HG03558 (cell line): ENCODE data around the gene CACNA2D2.

Experiments
- ATAC-seq: cut with Tn5 transposase; IDR thresholded peaks from one replicate; pipeline ENCODE4 v1.9.1; 2021; ENCODE audit warnings: moderate number of reproducible peaks; ENCODE audit not compliant: unreplicated experiment; ENCODE audit errors: extremely low read depth

Gene CACNA2D2

DNA sequence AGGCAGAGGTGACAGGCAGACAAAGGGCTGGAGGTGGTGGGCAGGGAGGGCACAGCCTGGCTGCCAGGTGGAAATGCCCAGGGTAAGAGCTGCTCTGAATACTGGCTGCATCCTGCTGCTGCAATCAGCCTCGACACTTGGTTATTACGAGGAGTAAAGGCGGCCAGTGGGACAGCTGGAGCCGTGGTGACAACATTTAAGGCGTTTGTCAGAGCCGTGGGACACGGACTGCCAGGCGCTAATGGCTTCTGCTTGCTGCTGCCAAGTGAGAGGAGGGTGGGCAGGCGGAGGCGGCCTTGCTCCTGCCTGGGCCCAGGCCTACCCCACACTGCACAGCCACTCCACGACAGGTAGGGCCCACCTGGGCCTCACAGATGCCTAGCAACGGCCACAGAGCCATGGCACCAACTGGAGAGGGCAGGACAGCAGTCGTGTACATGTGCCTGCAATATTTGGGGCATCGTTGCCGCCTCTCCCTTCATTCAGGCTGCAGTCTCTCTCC is 94.9 kb downstream of the CACNA2D2 start:
- ATAC-seq, result no peak

- ATAC-seq, result no peak
Measured at GRCh38 chr3:50406487-50406886, 96.9 kb downstream of the CACNA2D2 start.

GRCh38 chr3:50405249-50405648 is 98.2 kb downstream of the CACNA2D2 start:
- no peak for ATAC-seq

GRCh38 chr3:50401978-50402595 is 101.3 kb downstream of the CACNA2D2 start:
- ATAC-seq, result no peak

GRCh38 chr3:50396502-50396901 is 106.9 kb downstream of the CACNA2D2 start:
- no peak for ATAC-seq

DNA sequence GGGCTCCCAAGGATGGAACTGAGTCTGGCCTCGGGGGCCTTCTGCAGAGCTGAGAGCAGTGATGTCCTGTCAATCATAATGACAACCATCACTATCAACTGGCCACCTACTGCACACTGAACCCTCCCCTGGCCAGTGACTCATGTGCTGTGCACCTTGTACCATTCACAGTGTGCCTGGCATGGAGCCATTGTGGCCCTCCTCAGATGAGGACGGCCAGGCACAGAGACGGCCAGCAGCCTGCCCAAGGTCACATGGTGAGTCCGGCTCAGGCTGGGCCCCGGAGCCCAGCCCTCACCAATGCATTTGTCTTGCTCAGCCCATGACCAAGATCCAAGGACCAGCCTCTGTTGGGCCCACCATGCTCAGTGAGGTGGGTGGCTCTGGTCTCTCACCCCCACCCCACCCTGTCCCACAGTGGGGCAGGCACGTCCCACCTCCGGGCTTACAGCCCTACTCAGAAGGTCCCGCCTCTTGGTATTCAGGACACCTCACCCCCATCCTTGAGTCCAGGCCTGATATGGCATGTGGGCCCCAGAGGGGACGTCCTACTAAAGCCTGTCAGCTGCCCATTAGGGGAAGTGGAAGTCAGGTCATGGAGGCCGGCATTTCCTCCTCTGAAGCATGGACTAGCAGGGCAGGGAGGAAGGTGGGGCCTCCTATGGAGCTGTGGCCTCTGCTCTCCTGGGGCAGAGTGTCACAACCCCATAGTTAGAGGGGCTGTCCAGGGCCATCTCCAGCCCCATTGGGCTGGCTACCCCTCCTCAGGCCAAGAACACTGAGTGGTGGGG is 108.2 kb downstream of the CACNA2D2 start:
- ATAC-seq, result no peak

DNA sequence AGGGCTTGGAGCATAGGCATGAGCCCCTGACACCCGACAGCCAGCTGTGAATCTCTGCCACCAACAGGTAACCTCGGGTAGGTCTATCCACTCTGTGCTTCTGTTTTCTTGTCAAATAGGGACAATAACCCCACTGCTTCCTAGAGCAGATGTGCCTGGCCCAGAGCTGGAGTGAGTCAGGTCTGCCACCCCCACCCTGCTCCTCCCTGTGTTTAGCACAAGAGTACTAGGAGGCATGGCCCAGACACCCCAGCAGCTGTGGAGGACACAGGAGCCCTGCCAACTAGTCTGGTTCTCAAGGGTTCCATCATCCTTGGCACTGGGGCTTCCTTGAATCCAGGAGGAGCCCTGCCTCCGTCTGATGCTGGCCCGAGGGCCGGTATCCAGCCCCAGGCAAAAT is 110.4 kb downstream of the CACNA2D2 start:
- no peak for ATAC-seq

- ATAC-seq, result no peak
Measured at GRCh38 chr3:50392101-50392715, 111.2 kb downstream of the CACNA2D2 start.

DNA sequence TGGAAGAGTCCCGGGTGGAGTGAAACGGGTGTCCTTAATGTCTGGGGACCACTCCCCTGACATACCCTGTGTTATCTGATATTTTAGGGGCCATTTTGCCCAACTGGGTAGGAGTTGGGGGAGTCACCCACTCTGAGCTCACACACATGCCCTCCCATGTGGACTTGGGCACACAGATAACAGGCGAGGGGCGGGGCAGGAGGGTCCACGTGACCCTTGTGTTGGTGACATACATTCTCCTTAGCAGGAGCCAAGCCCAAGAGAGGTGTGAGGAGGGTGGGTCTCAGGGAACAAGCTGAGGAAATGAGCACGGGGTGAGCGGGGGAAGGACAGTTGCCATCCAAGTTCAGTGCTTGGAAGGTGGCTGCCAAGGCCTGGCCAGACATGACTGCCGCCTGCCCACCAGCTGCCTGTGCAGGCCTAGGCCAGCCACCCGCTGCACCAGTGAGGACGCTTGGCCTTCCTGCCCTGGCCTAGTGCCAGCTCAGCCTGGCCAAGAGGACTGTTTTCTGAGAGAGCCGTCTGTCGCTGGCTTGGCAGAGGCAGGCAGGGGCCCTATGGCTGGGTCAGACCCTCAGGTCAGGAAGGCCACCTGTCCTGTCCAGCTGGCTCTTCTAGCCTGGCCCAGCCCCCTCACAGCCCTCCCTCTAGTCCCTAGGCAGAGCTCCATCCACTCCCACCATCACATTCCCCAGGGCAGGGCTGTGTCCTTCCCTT is 112.8 kb downstream of the CACNA2D2 start:
- no peak for ATAC-seq

DNA sequence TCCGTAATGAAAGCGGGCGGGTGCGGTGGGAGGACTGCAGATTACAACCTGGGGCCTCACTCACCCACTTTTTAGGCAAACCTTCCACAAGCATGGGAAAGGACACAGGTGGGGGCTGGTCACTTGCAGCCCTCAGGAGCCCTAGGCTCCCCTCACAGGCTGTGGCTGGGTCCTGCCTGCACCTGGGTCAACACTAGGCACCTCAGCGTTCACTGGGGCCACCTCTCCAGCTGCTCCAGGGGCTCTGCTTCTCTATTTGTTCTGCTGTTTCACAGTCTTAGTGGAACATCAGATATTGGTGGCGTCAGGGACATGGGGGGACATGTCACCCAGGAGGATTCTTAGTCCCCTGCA is 114.0 kb downstream of the CACNA2D2 start:
- no peak for ATAC-seq

DNA sequence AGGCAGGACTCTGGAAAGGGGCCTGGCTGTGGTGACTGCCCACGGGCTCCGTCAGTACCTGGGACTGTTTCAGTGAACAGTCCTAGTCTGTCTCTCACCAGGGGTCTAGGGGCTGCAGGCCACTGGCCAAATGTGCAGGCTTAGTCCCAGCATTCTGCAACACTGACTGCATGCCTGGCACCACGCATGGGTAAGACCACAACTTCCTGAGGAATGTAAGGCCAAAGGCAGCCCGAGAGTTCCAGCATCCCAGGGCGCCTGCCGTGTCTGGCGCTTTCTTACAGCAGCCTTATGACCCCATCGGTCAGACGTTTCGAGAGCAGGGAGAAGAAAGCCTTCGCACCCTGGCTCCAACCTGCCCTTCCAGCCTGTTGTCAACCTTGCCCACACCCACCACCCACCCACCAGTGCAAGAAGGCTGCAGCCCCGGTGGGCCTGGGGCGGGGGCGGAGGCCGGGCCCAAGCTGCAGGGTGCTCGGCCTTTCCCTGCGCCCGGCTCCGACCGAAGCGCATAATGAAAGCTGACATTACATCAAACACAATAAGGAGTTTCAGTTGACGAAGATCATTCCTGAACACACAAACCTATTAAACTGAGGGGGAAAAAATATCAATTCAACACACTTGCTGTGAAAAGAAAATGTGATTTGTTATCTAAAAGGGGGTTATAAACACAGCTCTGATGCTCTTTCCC is 114.6 kb downstream of the CACNA2D2 start:
- no peak for ATAC-seq

GRCh38 chr3:50388016-50388719 is 115.3 kb downstream of the CACNA2D2 start:
- no peak for ATAC-seq

DNA sequence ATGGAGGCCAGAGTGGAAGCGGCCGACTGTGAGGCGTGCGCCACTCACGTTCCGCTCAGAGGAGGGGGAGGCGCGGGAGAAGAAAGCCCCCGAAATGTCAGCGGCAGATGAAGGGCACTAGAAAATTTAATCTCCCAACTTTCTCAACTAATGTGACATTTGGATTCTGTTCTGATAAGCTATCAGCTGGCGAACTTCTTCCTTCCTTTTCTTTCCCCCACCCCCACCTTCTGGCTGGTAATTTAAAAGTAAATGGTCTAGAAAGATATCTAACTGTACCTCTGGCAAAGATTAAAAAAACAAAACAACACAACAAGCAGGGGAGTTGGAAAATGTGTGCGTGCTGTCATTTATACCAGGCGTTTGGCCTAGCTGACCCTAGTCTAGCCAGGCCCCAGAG is 117.7 kb downstream of the CACNA2D2 start:
- no peak for ATAC-seq

DNA sequence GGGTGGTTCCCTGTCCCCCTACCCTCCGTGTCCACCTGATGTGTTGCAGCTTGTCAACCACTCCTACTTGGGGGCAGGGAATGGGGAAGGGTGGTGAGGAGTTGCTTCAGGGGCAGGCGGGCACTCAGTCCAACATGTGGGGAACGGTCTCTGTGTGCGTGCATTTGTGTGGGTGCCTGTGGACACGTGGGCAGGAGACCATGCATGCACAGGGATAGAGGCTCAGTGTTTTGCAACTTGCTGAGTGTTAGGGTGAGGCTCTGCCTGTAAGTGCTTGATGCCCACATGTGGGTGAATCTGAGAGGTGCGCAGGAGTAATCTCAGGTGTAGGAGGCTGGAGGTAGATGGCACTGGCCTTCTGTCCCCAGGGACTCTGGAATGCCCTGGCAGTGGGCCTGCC is 119.7 kb downstream of the CACNA2D2 start:
- ATAC-seq, result no peak

GRCh38 chr3:50382722-50383121 is 120.7 kb downstream of the CACNA2D2 start:
- ATAC-seq, result no peak

DNA sequence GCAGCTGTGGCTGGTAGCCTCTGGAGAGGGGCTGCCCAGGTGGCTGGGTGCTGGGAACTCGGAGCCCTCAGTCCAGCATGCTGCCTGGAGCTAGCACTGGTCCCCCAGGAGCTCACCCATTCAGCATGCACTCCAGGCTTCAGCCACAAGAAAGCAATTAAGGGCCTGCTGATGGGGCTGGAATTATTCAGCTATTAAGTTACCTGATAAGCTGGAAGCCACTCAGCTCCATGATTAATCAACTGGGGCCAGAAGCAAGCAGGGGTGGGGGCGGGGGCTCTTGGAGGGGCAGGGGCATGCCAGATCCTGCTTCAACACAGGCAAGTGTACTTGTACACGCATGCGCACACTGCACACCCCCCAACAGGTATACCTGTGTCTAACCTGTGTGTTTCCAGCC is 122.1 kb downstream of the CACNA2D2 start:
- no peak for ATAC-seq

DNA sequence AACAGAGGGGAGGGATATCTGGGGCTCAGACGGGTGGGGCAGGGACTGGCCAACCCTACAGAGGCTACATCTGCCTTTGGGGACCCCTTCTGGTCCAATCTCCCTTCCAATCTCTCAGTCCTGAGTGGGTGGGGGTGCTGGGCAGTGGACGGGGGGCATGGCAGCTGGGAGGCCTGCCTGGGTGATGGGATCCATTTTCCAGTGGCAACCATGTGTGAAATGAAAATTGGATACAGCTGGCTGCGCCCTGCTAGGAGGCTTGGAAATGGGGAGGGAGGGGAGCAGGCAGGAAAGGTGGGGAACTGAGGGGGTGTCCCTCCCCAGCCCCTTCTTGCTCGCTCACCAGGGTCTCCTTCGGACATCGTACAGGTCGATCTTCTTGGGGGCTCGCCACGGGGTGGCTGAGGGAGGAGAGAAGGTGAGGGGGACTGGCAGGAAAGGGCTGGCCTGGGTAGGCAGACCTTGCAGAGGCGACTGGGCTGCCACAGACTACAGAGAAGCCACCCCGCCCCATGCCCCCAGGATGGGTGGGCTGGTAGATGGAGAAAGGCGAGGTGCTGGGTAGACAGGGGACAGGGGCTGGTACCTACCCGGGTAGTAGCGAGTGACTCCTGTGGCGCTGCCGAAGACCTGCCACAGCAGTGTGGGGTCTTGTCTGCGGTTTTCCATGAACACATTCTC is 122.9 kb downstream of the CACNA2D2 start:
- no peak for ATAC-seq

- ATAC-seq, result no peak
Measured at GRCh38 chr3:50378757-50379156, 124.7 kb downstream of the CACNA2D2 start.

- no peak for ATAC-seq
Measured at GRCh38 chr3:50378024-50378423, 125.4 kb downstream of the CACNA2D2 start.
